NCI-H1092 treated with DMSO at 0.1 percent for 48 hours (cell line): Measurements from ENCODE around the gene STN1.

Source experiments
- DNase-seq: peaks from one replicate; lab custom pipeline; 2025; lab: John Stamatoyannopoulos, UW

The STN1 gene

DNA sequence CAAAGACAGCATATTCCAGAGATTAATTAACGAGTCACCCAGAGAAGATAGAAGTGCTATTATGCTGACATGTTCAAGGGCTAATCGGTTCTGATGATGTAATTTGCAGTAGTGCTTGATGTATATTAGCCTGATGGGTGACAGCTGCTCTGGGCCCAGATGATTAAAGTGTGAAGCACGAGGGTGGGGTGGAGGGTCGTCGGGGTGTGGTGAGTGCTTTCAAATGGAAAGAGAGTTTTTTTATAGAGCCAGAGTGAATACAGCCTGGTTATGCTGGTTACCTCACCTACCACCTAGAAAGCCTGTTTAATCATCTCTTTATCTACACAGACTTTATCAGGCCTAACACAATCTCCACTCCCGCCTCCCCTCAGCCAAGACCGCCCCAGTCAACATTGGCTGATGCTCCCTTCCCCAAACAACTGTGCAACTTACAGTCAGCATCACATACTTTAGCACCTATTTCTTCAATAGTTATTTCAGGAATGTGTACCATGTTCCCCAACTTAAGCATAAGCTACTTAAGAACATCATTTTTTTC lies 11.5 kb upstream of the STN1 start:
- DNase-seq: no peak

DNA sequence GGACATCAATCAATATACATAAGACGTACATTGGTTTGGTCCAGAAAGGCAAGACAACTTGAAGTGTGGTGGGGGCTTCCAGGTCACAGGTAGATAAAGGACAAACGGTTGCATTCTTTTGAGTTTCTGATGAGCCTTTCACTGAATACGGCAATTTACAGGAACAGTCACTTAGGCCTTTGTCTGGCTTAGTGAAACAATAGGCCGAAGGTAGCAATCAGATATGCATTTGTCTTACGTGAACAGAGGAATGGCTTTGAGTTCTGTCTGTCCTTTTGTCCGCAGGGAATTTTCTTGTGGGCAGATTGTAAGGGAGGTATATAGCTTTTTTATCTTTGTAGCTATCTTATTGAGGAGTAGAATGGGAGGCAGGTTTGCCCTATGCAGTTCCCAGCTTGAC lies 10.8 kb upstream of the STN1 start:
- no peak for DNase-seq

DNA sequence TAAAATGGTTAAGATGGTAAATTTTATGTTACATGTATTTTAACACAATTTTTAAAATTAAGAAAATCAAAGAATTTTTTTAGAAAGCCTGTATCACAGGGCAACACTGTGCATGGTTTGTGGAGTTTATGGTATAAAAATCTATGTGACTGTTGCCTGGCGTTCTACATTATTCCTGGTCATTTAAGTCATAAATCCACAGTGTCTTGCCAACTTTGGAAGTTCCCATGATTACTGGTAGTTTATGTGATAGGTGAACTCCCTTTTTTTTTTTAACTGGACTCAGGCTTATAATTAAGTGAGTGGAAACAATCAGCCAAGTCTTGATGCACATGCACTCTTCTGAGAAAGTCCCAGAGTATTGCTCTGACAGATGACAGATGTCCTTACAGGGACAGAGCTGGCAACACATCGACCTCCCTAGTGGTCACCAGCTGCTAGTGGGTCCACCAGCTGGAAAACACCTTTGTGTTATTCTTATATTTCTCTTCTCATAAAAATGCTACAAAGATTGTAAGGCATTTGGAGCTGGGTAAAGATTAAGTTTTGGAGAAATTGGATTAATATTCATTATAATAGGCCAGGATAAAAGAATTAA lies 8.8 kb upstream of the STN1 start:
- no peak for DNase-seq

DNA sequence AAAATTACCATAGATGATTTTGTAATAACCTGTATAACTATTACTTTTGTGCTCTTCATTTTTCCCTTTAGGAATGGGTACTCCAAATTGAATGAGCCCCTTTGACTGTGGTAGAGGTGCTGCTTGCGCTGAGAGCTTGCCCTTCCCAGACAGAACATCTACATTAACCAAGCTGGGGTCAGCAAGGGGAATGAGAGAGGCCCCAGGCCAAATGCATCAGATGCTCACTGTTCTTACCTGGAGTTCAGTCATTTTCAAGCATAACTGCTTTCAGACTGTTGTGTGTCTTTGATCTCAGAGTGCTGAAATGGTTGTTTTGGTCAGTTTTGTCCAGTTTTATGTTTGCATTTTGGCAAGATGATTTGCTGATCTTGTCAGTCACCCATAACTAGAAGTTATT lies 7.6 kb upstream of the STN1 start:
- no peak for DNase-seq

DNA sequence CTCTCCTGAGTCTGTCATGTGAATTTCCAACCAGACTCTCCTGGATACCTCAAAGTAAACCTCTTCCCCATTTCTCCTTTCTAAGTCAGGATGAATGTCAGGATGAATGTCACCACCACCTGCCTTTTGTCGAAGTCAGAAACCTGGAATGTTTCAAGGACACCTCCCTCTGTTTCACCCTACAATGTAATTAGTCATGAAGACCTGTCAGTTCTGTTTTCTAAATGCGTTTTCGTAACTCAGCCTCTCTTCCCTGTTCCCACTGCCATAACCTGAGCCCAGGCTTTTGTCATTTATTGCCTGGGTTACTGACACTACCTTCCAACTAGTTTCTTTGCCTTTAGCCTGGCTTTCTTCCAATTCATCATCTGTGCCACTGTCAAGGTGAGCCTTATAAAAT lies 5.5 kb upstream of the STN1 start:
- DNase-seq: no peak

DNA sequence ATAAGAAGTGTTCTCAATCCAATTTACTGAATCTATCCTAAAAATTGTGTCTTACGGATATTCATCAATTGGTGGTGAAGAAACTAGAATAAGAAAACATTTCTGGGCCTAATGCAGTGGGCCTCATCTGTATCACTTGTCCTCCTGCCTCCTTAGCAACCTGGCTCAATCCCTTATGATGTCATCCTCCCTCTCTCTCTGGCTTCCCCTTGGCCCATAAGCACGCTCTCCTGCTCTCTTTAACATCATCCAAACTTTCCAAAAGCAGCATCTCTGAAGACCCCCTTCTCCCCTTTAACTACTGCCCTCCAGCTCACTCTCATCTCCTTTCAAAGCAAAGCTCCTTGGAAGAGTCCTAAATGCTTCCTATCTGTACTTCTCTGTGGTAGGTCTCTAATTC lies 4.7 kb upstream of the STN1 start:
- DNase-seq: no peak

DNA sequence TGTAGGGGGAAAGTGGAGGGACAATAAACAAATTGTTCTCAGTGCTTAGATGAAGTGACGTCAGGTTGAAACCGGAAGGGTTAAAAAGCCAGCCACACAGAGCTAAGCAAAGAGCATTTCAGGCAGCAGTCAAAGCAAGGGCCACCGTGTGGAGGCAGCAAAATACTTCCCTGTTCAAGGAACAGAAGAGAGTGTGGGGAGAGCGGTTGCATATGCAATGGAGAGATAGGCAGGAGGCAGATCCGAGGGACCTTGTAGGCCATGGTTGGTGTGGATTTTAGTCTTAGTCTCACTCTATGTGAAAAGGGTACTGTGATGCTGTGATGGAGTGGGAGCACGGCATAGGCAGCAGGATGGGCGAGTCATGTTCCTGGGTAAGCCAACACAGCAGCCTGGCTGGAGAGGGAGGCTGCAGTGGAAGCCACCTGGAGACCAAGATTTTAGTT lies 3.8 kb upstream of the STN1 start:
- no peak for DNase-seq

DNA sequence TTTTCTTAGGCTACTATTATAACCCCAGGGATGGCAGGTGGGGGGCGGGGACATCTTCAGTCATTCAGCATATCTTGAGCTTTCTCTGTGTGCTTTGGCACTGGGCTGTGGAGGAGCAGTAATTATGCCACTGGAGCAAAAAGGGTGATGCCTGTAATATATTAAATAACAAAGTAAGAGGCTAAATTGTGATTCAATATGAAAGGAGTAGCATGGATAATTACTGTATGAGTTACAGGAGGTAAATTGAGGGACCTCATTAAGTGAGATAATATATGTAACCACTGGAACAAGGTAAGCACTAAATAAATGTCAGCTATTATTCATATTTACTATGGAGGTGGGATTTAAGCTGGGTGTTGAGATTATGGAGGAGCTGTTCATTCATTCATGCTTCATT lies 3.3 kb upstream of the STN1 start:
- DNase-seq: no peak

DNA sequence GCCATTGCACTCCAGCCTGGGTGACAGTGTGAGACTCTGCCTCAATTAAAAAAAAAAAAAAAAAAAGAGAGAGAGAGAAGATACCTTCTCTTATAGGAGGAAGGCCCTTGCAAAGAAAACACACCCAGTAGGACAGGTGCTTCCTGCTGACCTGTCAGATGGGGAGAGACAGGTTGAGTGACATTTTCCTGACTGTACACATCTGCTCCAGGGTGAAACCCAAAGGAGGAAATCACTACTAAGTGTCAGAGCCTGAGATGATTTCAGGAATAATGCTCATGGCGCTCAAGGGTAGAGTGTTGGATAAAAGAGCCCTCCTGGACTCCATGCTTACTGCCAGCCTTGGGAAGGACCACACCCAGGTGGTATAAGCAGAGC lies 1.7 kb upstream of the STN1 start:
- no peak for DNase-seq

DNA sequence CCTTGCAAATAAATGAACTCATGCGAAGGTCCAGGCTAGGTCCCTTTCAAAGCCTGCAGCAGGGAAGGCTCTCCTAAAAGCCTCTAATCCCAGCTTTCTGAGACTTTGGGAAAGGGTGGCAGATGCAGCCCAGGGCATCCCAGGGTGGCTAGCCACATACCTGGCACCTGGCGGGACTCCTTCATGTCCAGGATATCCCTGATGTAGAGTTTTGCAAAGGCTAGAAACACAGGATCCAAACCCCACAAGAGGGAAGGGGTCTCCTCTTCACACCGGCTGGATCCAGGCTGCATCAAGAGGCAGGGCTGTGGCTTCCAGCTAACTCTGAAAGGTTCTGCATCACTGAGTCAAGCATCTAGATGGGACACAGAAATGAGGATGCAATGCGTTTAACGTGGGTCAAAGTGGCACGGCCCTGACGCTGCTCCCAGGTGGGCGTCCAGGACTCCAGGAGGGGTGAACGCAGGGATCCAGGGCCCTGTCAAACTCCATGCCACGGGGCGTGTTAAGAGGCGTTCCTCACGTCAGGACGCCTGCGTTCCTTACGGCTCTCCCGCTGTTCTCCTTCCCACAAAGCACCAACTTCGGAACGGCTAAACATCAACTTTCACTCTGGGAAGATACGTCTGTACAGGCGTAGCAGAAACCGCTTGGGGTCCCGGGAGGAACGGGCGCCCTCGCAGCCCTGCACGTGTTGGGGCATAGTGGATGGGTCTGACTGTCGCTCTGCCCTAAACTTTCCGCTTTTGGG lies 507 bp downstream of the STN1 start:
- DNase-seq: peak; percentile 35

DNA sequence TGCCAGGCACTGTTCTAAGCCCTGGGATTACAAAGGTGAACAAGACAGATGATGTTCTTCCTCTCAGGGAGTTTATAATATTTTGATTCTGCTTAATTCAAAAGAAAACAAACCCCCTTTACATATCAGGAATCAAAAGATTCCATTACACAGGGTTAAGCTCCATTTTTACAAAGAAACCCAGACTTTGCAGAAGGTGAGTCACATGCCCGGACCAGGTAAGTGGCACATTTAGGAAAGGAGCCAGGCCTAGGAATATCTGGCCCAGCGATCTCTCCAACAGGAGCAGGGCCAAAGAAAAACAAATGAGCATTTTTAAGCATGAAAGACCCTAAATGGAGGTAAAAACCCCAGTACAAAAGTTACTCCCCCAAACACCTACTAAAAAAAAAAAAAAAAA lies 1.1 kb downstream of the STN1 start:
- DNase-seq: no peak

DNA sequence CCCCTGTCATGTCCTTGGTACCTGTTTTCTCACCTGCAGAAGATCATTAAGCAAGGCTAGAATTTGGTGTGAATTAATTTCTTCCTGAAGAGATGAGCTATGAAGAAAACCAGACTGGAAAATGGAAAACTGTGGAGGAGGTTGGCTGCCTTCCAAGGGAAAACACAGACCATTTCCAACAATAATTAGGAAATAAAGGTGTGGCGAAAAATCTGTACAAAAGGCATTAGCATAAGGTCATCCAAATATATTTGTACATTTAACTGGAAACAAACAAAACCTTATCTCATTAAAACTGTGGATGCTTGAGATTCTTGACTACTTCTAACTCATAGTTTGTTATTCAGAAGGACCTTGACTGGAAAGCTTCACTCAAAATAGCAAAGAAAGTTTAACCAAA lies 1.7 kb downstream of the STN1 start:
- no peak for DNase-seq

DNA sequence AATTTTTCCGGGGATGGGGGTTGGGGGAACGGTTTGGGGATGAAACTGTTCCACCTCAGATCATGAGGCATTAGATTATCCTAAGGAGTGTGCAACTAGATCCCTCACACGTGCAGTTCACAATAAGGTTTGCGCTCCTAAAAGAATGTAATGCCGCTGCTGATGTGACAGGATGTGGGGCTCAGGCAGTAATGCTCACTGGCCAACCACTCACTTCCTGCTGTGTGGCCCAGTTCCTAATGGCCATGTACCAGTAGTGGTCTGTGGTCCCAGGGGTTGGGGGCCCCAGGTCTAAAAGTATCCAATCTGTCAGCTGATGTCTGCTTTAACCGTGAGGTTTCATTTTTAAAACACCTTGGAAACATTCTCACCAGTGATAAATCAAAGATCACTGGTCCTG lies 2.2 kb downstream of the STN1 start:
- no peak for DNase-seq

DNA sequence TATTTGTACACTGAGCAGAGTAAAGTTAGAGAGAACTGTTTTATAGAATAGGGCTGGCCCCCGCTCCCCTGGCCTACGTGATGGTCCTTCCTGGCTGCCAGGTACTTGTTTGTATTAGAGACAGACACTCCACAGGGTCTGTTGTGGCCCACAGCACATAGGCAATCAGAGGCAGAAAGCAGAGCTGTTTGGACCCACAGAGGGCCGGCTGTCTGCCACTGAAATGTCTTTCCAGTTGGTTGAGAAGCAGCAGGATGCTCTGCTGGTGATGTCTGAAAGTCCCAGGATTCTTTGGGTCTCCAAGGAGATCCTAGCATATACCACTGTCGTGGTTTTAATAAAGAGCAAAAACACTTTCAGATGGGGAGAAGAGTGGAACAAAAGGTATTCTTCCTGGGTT lies 5.2 kb downstream of the STN1 start:
- no peak for DNase-seq

DNA sequence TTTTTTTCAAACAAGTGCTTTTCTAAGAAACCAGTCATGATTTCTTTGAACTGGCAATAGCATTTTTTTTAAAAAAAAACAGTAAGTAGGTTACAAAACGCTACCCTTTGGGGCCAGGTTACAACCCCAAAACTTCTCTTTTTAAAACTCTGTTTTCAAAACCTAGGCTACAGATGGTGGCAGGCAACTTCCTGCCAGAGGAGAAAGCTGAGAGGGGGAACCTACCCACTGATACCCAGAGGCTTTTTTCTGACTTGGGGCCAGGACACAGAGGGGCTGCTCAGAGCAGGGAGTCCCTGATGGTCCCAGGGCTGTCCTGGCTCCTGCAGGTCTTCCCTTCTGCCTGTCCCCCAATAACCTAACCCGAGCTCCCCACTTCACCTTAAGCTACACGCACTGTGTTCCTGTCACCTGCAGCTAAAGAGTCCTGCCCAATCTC lies 6.9 kb downstream of the STN1 start:
- no peak for DNase-seq

DNA sequence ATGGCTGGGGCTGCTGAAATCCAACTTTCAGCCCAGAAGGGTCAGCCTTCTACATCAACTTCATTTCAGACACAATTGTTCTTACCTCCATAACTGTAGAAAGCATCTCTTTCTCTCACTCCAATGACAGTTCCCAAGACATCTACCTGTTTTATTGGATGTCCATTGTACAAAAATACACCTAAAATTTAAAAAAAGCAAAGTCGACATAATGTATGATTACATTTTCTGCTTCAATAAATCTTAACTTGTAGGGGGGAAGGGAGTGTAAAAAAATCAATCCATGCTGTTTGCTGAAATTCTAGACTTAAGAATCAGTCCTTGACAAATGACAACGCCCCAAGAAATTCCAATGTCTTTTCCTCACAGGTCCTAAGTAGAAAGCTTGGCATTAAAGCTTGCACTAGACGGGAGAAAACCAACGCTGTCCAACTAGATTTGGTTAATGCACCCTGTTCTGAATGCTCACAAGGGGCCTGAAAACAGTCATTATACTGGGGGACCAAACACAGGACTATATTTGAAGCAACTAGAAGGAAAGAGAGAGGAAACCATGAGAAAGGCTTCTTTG lies 7.5 kb downstream of the STN1 start:
- DNase-seq: no peak

DNA sequence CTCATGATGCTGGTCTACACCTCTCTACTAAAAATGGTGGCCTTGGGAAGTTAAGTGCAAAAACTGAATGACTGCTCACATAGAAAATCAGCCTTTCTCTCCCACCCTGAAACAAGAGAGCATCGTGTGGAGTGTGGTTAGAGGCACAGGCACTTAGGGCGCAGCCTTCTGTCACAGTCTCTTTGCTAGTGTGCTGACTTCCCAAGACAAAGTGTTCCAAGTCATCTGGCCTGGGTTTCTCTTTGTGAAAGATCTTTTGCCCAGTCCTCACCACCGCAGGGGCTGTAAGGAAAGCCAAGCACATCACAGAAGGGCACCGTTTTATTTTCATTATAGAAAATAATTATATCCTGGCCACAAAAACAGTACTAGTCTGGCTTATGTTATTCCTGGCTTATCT lies 12.5 kb downstream of the STN1 start:
- DNase-seq: no peak

DNA sequence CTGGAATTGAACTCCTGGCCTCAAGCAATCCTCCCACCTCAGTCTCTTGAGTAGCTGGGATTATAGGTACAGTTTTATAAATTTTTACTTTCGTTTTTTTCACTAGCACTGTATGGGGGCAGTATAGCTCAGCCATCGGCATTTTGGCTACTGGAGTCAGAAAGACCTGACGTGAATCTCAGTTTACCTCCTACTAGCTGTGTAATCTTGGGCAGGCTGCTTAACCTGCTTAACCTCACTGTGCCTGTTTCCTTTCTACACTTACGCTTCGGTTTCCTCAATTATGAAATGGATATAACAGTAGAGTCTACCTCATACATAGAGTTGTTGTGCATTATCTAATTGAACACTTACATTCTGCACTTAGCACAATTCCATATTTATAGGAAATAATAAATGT lies 16.7 kb downstream of the STN1 start:
- DNase-seq: no peak

DNA sequence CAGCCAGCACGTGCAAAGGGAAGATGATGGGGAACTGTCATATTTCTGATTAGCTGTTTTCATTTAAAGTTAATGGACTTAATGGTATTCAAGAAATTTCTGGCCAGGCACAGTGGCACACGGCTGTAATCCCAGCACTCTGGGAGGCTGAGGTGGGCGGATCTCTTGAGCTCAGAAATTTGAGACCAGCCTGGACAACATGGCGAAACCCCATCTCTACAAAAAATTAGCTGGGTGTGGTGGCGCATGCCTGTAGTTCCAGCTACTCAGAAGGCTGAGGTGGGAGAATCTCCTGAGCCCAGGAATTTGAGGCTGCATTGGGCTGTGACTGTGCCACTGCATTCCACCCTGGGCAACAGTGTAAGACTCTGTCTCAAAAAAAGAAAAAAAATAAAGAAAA lies 18.7 kb downstream of the STN1 start:
- no peak for DNase-seq

DNA sequence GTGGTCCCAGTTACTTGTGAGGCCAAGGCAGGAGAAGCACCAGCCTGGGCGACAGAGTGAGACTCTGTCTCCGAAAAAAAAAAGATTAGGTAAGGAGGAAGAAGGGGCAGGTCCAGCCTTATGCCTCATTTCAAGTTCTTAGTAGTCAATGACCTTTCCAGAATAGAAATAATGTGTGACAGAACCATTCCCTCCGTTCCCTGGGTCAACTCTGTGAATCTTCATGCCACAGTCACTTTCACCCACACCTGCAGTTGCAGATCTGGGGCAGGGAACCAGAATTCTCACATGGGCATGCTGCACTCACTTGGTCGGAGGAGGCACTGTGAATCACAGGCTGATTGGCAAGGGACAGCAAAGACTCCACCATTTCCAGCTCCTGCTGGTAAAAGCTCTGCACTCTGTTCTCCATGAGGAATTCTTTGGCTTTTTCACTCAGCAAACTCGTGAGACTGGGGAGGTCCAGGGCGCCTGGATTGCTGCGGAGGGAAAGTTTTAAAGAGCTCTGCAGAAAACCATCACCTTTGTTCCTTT lies 20.7 kb downstream of the STN1 start:
- no peak for DNase-seq

DNA sequence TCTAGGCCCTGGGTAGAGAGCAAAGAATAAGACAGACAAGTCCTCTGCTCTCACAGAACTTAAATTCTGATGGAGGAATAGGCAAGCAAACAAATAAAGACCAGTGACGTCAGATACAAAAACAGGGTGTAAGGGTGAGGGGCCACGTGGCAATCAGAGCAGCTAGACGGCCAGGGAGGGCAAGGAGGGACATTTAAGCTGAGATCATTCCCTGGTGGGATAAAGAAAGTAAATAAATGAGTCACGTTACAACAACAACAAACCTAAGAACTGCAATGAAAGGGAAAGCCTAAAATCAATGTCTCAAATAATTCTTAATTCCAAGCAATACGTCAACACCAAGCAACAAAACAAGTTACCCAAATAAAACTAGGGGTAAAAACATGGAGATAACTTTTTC lies 21.8 kb downstream of the STN1 start:
- no peak for DNase-seq

DNA sequence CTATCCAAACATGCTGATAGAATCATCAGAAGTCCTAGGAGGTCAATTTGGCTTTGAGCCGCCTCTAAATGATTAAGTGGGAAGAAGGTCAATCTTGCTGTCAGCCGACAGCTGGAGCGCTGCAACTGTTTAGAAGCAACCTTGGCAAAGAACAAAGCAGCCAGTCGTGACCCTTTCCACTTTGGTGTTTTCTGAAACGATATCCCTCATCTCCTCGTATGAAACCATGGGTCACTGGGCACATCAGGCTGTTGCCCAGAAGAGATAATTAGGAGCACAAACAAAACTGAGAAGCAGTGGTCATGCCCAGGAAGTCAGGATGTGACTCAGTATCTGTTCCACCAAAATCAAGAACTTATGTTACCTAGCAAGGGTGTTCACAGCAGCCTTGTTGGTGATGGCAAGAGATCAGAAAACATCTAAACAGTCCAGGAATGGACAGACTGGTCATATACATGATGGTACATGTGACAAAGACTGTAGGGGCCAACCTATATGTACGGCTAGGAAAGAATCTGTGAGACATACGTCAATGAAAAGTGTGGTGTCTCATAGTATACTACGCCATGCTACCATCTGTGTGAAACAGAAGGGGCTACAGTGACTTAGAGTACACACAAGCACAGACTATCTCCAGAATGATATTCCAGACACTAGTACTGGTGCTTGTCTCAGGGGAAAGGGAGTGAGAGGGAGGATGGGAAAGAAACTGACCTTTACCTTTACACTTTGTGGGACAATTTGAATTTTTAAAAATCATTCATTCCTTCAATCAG lies 22.4 kb downstream of the STN1 start:
- no peak for DNase-seq
